GM19397 (cell line): ENCODE data around the gene TPM1.

Experiments used
- ATAC-seq: cut with Tn5 transposase; IDR thresholded peaks from one replicate; pipeline ENCODE4 v1.9.1; 2021; ENCODE audit warnings: mild to moderate bottlenecking, moderate library complexity; ENCODE audit not compliant: unreplicated experiment

The TPM1 gene

DNA sequence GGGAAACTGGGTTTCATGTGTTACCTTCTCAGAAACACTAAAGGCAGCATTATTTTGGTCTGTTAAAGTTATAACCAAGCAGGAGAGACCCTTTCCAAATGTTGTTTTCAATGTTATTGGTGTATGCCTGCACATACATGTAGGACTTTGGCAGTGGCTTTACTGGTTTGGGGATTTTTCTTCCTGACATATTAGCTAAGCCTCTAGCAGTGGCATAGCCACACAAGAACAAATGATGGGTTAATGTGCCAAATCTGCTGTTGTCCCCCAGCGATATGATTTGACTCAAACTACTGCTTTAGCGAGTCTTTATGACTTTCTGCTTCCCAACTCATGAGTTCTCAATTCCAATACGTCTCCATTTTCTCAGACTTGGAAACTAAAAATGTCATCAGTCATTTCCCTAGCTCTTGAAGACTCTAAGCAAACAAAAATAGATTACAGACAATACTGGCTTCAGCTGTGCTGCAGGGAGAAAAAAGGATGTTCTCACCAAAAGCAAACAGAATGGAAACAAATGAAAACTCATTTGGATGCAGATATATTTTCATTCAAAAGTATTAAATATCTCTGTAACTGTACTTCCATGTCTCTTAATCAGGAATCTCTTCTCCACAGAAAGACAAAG is 29.6 kb downstream of the TPM1 start:
- ATAC-seq: no peak

DNA sequence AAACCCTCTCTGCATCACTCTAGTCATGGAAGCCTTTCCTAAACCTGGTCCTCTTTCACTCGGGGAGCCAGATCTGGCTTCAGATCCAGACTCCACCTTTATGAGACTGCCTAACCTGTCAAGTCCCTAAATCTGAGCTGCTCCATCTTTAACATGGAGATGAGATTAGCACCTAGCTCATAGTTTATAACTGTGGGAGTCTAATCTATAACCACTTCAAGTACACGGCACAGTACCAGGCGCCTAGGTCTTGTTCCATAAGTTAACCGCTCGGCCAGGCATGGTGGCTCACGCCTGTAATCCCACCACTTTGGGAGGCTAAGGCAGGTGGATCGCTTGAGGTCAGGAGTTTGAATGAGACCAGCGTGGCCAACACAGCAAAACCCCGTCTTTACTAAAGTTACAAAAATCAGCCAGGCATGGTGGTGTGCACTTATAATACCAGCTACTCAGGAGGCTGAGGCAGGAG is 30.3 kb downstream of the TPM1 start:
- no peak for ATAC-seq

DNA sequence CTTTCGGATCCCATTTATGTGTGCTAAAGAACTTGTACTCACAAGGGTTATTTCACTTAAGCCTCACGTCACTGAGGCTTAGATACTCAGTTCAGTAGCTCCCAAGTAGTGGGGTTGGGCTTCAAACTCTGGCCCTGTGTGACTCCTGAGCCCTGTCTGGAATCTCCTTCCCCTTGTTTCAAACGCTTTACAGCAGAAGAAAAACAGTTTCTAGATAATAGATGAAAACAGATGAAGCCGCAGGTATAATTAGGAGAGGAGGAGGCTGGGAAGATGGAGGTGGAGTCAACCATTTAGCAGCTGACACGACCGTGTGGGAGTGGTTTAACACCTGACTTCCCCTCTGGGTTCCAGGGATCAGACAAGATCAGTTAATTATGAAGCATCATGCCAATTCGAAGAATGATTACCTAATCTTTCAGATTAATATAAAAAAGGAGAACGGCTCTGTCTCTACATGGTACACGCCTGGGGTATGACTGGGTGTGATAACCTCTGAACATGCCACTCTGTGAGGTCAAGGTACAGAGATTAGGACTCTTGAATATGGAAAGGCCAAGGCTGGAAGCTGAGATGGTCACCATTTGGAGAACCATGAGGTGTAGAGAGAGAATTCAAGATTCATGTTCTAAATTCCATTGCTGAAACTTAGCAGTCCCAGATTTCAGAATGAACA is 31.1 kb downstream of the TPM1 start:
- no peak for ATAC-seq

DNA sequence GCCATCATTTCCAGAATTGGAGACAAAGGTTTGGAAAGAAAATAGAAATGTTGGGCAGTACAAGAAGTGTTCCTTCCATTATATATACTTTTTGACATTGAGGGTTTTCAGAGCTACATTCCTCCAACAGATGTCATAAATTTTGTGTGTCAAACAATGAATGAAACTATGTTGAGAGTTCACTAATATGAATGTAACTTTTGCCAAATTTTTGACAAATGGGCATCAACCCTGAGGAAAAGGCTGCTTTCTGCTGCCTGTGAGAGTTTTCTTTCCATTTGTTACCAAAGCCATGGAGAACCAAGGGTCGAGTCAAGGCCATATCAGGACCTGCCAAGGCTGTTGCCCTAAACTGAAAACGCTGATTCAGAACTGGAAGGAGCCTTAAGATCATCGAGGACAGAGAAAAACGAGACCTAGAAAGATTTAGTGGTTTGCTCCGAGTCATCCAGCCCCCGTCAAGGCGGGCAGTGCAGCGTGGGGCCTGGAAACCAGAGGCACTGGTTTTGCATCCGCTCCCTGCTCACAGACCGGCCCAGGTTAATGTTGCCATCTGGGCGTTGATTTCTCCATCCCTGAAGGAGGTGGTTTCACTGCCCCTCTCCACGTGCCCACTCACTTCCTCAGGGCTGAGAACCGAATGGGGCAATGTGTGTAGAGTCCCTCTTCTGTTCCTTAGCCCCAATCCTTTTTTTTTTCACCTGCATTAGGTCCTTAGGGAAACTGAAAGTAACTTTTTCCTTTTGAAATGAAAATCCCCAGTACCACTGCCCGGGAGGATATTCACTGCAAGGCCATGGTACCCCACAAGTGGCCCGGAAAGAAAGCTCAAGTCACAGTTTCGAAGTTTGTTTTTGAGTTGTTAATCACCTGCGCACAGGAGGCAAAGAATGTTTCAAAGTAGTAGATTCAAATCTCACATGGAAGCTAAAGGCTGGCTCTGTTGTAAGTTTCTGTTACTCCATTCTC is 32.8 kb downstream of the TPM1 start:
- ATAC-seq: no peak

DNA sequence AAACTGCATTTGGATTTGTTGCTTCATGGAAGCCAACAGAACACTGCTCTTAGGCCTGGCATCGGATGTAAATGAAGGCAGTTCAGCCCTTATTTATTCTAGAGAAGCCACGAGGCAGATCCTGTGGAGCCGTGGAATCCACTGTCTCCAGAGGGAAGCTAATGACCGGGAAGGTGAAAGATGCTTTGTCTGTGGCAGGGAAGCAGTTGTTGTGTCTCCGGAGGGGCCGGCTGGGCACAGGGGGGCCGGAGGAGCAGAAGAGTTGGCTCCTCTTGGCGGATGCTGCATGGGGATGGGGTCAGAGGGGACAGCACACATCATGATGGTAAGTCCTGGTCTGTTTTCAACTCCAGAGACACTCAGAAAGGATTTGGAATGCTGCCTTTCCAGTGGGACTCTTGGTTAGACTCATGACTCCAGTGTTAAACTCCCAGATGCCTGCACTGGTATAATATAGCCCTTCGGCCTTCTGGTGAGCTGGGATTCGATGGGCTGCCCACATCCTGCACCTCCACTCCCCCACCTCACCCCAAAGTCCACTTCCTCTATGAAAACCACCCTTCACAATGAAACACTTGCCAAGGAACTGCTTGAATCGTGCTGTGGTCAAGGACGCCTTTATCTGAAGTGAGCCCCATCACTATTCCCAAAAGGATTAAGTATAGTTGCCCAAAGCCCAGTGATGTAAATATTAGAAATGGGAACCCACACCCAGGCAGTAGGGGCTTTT is 33.6 kb downstream of the TPM1 start:
- ATAC-seq: no peak

DNA sequence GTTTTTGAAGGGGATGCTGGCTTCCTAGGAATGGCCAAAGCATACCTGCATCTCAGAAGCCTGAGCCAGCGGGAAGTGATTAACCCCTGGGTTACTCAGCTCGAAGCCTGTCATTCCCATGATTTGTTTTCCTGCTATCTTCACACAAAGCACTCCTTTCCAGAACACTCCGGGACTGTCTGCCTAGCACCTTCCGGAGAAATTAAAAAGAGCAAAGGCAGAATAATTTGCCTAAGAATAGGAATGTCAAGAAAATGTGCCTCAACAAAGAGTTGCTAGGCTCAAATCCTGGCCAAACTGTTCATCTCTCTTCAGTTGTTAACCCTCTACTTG is 34.1 kb downstream of the TPM1 start:
- ATAC-seq: no peak

DNA sequence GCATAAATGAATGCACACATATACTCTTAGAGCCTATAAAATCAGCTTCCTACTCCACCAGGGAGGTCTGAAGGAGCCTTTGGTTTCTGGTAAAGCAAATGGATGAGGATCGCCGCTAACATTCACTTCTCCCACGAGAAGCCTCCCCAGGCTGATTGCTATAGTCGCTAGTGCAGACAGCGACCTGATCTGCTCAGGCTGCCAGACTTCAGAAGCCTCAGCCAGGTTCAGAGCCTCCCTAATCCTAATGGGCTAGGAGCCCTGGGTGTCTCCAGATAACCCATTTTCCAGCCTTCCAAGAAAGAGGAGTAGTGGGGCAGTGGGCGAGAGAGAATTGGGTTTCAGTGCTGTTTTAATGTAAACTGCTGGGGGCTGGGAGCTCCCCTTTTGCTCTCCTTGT is 35.4 kb downstream of the TPM1 start:
- no peak for ATAC-seq

DNA sequence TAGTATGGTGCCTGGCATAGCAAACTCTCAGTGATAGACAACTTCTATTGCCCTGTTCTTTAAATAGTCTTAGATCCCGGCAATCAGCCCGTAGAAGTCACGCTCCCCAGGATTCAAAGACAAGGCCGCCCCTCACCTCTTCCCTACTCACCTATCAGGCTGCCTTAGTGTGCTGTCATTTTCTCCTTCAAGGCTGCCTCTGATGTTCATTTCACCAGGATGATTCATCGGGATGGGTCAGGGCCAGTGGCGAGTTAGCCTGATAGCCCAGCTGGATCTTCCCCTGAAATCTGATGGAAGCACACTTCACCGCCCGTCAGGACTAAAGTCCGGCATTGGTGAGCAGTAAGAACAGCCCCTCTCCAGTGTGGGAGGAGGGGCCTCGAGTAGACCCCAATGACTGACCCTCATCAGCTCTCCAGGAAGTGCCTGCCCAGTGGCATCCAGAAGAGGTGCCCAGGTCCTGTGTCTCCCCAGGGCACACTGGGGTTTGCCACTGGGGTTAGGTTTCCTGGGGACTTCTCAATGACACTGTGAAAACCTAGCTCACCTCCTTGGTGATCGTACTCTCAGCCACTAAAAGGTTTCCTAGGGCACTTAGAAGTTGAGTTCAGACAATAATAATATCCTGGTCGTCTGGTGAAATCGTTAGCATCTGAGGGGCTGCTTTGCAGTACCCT is 37.5 kb downstream of the TPM1 start:
- no peak for ATAC-seq

DNA sequence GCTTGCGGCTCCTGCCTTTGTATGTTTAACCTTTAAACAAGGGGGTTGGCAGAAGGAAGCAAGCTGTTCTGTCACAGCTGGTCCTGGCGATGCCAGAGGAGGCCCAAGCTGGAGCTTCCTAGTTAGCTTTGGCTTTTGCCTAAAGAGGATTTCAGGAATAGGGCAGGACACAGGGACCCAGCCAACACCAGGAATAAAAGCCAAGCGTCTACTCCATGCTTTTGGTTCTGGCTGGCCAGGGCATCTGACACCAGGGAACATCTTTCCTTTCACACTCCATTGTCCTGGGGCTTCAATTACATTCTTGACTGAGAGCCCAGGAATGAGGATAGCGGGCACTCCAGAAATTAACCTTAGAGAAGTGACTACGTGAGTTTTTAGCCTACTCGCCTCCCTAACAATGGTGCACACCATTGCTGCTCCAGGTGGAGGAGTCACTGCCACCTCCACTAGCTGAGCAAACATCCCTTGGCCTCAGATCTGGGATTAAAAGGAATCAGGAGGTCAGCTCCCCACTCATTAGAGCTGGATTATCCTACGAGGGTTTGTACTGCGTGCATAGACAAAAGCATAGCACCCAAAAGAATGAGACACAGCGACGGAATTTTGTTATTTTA is 38.2 kb downstream of the TPM1 start:
- ATAC-seq: no peak

DNA sequence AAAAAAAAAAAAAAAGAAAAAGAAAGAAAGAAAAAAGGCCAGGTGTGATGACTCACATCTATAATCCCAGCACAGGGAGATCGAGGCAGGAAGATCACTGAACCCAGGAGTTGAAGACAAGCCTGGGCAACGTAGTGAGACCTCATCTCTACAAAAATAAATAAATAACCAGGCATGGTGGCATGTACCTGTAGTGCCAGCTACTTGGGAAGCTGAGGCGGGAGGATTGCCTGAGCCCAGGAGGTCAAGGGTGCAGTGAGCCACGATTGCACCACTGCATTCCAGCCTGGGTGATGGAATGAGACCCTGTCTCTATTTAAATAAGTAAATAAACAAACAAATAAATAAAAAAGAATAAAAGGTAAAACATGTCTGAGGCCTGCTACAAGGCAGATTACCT is 39.8 kb downstream of the TPM1 start:
- ATAC-seq: no peak

DNA sequence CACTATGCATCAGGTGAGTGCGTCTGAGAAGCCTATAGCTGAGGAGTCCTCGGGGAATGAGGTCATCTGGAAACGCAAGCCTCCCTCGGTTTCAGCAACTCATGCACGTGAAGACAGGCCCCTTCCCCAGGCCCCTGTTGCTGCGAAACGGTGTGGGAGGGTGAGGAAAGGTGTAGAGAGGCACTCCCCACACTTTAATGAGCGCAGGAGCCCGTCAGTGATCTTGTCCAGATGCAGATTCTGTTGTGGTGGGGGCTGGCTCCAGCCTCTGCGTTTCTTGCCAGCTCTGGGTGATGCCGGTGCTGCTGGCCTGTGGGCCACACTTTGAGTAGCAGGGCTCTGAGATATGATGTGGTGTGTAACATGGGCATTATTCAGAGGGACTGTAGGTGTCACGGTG is 40.5 kb downstream of the TPM1 start:
- no peak for ATAC-seq

DNA sequence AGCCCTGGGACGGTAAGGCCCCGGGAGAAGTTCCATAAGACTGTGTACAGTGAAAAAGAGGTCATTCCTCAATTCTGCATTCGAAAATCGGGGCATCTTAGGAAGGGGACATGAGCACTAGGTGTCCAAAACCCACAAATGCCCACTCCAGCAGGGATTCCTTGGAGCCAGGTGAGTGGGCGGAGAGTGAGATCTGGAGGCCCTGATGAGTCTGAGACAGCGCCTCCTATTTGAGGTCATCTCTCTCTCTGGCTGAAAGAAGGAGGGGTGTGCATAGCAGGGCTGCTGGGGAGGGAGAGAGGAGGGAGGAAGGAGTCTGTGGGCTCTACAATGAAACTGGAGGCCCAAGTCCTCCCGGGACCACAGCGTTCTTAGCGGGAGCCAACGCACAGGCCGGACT is 41.0 kb downstream of the TPM1 start:
- ATAC-seq: no peak

DNA sequence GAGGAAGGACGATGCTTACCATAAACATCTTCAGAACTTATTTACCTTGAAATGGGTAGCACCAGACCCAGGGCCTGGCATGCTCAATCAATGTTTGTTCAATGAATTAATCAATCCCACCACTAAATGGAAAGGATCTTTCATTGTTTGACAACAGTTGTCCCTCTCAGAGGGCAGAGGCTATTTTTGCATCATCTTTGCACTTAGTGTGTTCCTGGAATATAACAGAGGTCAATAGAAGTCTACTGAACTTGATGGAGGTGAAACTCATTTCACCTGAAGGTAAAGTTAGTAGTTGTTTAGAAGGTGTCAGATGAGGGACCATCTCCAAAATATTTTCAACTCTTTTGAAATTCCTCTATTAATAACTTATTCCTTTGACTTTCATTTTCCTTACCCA is 42.3 kb downstream of the TPM1 start:
- ATAC-seq: no peak

DNA sequence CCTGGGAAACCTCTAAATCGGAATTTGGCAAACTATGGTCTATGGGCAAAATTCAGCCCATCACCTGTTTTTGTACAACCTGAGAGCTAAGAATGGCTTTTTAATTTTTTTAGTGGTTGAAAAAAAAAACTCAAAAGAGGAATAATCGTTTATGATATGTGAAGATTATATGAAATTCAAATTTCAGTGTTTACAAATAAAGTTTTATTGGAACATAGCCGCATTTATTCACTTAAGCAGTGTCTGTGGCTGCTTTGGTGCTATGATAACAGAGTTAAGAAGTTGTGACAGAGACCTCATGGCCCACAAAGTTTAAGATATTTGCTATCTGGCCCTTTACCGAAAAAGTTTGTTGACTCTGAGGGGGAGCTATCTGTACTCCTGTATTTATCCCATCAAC is 42.7 kb downstream of the TPM1 start:
- ATAC-seq: no peak

DNA sequence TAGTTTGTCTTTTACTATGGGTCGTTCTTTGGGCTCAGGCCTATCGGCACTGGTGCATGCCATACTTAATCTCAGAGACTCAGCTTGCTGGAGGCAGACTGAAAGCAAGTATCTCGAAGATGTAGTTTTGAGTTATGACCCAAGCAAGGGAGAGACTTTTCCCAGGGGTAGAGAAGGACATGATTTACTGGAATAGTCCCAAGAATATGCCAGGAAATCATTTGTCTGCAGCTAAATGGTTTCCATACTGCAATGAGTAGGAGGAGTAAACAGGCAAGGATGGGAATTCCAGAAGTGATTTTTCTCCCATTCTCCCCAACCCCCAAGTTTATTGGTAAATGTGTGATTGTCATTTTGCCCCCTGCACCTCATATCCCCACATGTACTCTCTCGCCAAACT is 43.7 kb downstream of the TPM1 start:
- no peak for ATAC-seq

DNA sequence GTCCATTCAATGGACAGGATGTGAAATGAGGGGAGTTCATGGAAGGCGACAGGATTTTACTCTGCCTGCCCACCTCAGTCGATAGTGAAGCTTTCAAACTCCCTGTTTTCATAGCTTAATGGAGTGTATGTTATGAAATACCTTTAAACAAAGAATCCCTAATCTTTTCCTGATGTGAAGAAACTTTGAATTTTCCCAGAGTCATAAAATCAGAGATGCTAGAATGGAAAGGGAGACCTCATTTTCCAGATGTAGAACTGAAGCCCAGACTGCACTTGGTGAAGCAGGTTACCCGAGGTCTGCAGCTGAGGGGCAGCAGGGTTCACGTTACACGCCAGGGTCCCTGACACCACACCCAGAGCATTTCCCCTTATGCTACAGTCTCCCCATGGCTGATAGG is 44.4 kb downstream of the TPM1 start:
- no peak for ATAC-seq

DNA sequence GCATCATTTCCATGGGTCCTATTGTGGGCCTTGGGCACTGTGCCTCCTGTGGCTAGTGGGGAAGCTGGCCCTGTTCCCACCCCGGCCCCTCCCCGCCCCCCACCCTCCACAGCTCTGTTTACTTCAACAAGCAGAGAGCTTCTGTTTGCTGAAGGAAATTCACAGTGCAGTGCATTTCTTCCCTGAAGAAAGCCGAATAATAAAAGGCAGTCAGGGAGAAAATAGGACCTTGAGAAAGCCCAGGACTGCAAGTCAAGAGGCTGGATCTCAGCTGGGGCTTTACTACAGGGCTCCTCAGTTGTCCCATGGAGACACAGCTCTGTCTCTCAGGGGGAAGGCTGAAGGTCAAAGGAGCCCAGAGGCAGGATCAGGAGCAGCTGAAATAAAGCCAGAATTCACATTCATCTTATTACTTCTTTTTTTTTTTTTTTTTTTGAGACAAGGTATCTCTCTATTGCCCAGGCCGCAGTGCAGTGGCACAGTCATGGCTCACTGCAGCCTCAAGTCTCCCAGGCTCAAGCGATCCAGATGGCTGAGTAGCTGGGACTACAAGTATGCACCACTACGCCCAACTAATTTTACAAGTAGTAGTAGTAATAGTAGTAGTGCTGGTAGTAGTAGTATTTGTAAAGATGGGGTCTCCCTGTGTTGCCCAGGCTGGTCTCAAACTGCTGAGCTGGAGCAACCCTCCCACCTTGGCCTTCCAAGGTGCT is 46.1 kb downstream of the TPM1 start:
- no peak for ATAC-seq

DNA sequence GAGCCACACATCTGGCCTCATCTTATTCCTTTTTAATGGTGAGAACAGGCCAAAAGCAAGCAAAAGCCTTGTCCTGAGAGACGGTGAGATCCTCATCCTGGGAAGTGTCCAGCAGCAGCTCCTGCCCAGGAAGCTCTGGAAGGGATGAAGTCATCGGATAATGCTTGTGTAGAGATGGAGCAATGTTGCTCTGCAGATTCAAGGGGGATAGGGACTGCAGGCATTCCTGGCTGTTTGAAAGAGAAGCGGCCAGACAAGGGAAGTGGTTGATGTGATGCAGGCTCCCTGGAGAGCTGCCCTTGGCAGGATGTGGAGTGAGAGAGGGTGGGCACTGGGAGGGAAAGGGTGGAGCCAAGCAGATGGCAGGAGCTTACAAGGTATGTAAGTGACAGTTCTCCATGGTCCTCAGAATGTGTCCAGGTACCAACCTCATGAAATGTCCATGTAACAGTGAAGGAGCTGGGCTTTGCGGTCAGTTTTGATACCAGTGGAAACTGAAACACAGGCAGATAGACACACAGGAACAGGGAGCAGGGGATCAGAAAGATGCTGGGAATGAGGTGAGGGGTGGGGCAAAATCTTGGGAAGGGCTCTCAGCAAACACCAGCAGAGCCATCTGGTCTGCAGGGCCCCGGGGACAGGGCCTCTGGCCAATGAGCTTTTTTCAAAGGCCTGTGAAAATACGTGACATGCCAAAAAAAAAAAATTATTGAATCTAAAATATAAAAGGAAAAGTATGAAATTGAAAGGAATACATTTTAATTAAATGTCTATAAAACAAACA is 46.9 kb downstream of the TPM1 start:
- ATAC-seq: no peak

DNA sequence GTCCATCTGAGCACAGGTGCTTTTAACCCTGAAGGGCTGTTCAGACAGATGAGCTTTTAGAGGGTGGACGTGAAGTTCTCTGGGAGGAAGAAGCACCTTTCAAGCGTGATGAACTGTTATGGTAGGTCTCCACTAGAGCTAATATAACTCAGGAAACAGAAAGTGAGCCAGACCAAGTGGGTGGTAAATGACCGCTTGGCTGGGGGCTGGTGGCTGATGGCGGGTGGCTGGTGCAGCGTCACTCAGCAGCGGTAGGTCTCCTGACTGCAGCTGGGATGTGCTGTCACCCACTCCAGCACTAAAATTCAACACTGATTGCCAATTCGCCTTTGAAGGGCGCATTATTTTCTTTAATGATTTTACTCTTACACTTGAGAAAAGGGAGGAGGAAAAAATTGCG is 47.9 kb downstream of the TPM1 start:
- no peak for ATAC-seq
